Nephron progenitor cell (in vitro differentiated cells): ENCODE data around the gene SYNM.
"Not testable (repeated sequence)": the region's sequence is repeated elsewhere in the genome, so short reads cannot be mapped to it uniquely, and the experiment has no call there.

Experiments
- DNase-seq: peaks from one replicate; pipeline ENCODE4 v3.0.0; 2021
- H3K27ac Mint-ChIP-seq: 2 replicates; pipeline ENCODE4 v1.8.0; 2021; ENCODE audit warnings: mild to moderate bottlenecking, moderate library complexity, mixed read lengths
- H3K27me3 Mint-ChIP-seq: 2 replicates; pipeline ENCODE4 v1.8.0; 2021; ENCODE audit warnings: mild to moderate bottlenecking, low read depth, mixed read lengths; ENCODE audit not compliant: poor library complexity
- H3K36me3 Mint-ChIP-seq: 2 replicates; pipeline ENCODE4 v1.8.0; 2021; ENCODE audit warnings: low read depth, mixed read lengths
- H3K4me1 Mint-ChIP-seq: 2 replicates; pipeline ENCODE4 v1.8.0; 2021; ENCODE audit warnings: mixed read lengths
- H3K4me3 Mint-ChIP-seq: 2 replicates; pipeline ENCODE4 v1.8.0; 2021; ENCODE audit warnings: mild to moderate bottlenecking, moderate library complexity, mixed read lengths
- H3K9me3 Mint-ChIP-seq: 2 replicates; pipeline ENCODE4 v1.8.0; 2021; ENCODE audit warnings: mild to moderate bottlenecking, moderate library complexity, mixed read lengths
- CTCF ChIP-seq: fragments of 200-600 bp; sonication (generic); IDR thresholded peaks from 2 replicates; pipeline ENCODE4 v1.5.0; 2021; ENCODE audit warnings: antibody characterized with exemption

Gene SYNM

GRCh38 chr15:99110581-99111320 is 5.9 kb downstream of the SYNM start:
- Mint-ChIP-seq H3K27me3 (peaks cover 57% of the 10 kb centered on the region), H3K27ac (no peak overlapping the region)

GRCh38 chr15:99111641-99112040 is 6.8 kb downstream of the SYNM start:
- H3K27me3 Mint-ChIP-seq = peaks cover 48% of the 10 kb centered on the region
- H3K9me3 Mint-ChIP-seq, H3K36me3 Mint-ChIP-seq, H3K27ac Mint-ChIP-seq, H3K4me3 Mint-ChIP-seq, DNase-seq, H3K4me1 Mint-ChIP-seq: not testable (repeated sequence)

More at GRCh38 chr15:99110581-99111320, 5.9 kb downstream of the SYNM start:
- no peak for TF ChIP-seq CTCF
- Mint-ChIP-seq H3K4me1 (peaks cover 9% of the 10 kb centered on the region), H3K9me3 (no peaks in the 10 kb centered on the region), H3K4me3 (no peak overlapping the region), H3K36me3 (no peaks in the 10 kb centered on the region)
- DNase-seq = no peak

GRCh38 chr15:99113547-99114271 is 8.8 kb downstream of the SYNM start:
- no peaks in the 10 kb centered on the region for H3K9me3 Mint-ChIP-seq
- no peak for TF ChIP-seq CTCF
- no peaks in the 10 kb centered on the region for H3K4me1 Mint-ChIP-seq
- H3K36me3 Mint-ChIP-seq = peaks cover 11% of the 10 kb centered on the region
- no peak overlapping the region for H3K27ac Mint-ChIP-seq
- H3K27me3 Mint-ChIP-seq = peaks cover 31% of the 10 kb centered on the region
- no peak overlapping the region for H3K4me3 Mint-ChIP-seq
- no peak for DNase-seq

- H3K36me3 Mint-ChIP-seq = peaks cover 11% of the 10 kb centered on the region
- H3K4me1 Mint-ChIP-seq = peaks cover under 1% of the 10 kb centered on the region
- H3K9me3 Mint-ChIP-seq = no peaks in the 10 kb centered on the region
- H3K4me3 Mint-ChIP-seq = no peak overlapping the region
- no peak overlapping the region for H3K27ac Mint-ChIP-seq
- TF ChIP-seq CTCF = no peak
- H3K27me3 Mint-ChIP-seq = peaks cover 22% of the 10 kb centered on the region
- DNase-seq = no peak
These were observed 9.8 kb downstream of the SYNM start for GRCh38 chr15:99114511-99115299.

DNA sequence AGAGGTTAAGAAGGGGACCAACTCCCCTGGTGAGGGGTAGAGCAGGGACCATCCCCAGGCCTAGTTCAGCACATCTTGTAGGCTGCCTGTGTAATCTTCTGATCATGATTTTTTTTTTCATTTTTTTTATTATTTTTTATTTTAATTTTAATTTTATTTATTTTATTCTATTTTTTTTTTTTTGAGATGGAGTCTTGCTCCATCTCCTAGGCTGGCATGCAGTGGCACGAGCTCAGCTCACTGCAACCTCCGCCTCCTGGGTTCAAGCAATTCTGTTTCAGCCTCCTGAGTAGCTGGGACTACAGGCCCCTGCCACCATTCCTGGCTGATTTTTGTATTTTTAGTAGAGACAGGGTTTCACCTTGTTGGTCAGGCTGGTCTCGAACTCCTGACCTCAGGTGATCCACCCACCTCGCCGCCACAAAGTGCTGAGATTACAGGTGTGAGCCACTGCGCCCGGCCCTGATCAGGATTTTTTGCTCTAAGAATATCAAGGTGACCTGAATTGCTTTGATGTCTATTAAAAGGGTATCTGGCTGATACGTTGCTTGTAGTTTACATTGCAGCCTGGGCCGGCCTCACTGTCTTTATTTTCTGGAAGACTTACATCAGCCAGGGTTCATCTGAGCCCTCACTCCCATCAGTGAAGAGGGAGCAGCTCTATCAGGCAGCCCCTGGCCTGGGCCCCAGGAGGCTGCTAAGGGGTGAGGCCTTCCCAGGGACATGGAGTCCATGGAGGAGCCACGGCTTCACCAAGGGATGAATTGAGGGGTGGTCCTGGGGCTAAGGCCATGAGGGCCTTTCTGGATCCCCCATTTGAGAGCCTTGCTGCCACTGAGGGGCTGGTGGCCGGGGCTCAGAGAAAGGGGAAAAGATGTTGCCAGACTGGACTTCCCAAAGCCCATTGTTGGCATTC is 10.7 kb downstream of the SYNM start:
- H3K27ac Mint-ChIP-seq = no peak overlapping the region
- H3K4me1 Mint-ChIP-seq = peaks cover 9% of the 10 kb centered on the region
- no peak for TF ChIP-seq CTCF
- H3K9me3 Mint-ChIP-seq = no peaks in the 10 kb centered on the region
- no peak for DNase-seq
- H3K27me3 Mint-ChIP-seq = peaks cover 13% of the 10 kb centered on the region
- peaks cover 11% of the 10 kb centered on the region for H3K36me3 Mint-ChIP-seq
- no peak overlapping the region for H3K4me3 Mint-ChIP-seq
